HG03095 (cell line): ENCODE results near the gene PPP2R5E.
A peak's percentile ranks its signal among the peaks of the same experiment; 100 is the strongest.
"Not testable (repeated sequence)": the region's sequence is repeated elsewhere in the genome, so short reads cannot be mapped to it uniquely, and the experiment has no call there.

Experiments
- ATAC-seq: cut with Tn5 transposase; IDR thresholded peaks from one replicate; pipeline ENCODE4 v1.9.1; 2021; ENCODE audit warnings: moderate library complexity; ENCODE audit not compliant: unreplicated experiment

The PPP2R5E gene

GRCh38 chr14:63387711-63388110 is 155.5 kb downstream of the PPP2R5E start:
- no peak for ATAC-seq

GRCh38 chr14:63383776-63384367 is 159.3 kb downstream of the PPP2R5E start:
- ATAC-seq, result peak; percentile 92

GRCh38 chr14:63378444-63378843 is 164.7 kb downstream of the PPP2R5E start:
- ATAC-seq, result no peak

- no peak for ATAC-seq
These were observed 167.4 kb downstream of the PPP2R5E start for GRCh38 chr14:63375769-63376168.

- ATAC-seq, result not testable (repeated sequence)
These were observed 171.6 kb downstream of the PPP2R5E start for GRCh38 chr14:63371613-63372012.

- ATAC-seq, result no peak
These were observed 172.1 kb downstream of the PPP2R5E start for GRCh38 chr14:63371033-63371432.

GRCh38 chr14:63367742-63368364 is 175.3 kb downstream of the PPP2R5E start:
- ATAC-seq, result no peak

GRCh38 chr14:63362389-63362819 is 180.8 kb downstream of the PPP2R5E start:
- no peak for ATAC-seq

GRCh38 chr14:63361790-63362189 is 181.4 kb downstream of the PPP2R5E start:
- no peak for ATAC-seq

- no peak for ATAC-seq
These were observed 185.3 kb downstream of the PPP2R5E start for GRCh38 chr14:63357841-63358240.

- ATAC-seq, result no peak
These were observed 197.4 kb downstream of the PPP2R5E start for GRCh38 chr14:63345826-63346225.

- no peak for ATAC-seq
These were observed 198.8 kb downstream of the PPP2R5E start for GRCh38 chr14:63344336-63344735.

GRCh38 chr14:63343878-63344277 is 199.3 kb downstream of the PPP2R5E start:
- no peak for ATAC-seq

- no peak for ATAC-seq
These were observed 200.8 kb downstream of the PPP2R5E start for GRCh38 chr14:63342371-63342770.

- ATAC-seq, result no peak
These were observed 214.1 kb downstream of the PPP2R5E start for GRCh38 chr14:63328787-63329737.

GRCh38 chr14:63326840-63327239 is 216.3 kb downstream of the PPP2R5E start:
- no peak for ATAC-seq

- ATAC-seq, result no peak
These were observed 220.1 kb downstream of the PPP2R5E start for GRCh38 chr14:63322897-63323573.

GRCh38 chr14:63322472-63322871 is 220.7 kb downstream of the PPP2R5E start:
- no peak for ATAC-seq
